ENCODE results near the gene CST8.

DNA sequence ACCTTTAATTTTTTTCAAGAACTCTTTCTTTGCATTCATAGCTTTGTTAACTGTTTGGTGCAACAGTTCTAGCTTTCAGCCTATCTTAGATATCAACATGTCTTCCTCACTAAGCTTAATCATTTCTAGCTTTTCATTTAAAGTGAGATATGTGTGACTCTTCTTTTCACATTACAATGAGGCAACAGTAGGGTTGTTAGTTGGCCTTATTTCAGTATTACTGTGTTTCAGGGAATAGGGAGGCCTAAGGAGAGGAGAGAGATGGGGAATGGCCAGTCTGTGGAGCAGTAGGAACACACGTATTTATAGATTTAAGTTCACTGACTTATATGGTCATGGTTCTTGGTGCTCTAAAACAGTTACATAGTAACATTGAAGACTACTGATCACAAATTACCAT is 41.6 kb downstream of the CST8 start:
- TF ChIP-seq, protein P1, sequence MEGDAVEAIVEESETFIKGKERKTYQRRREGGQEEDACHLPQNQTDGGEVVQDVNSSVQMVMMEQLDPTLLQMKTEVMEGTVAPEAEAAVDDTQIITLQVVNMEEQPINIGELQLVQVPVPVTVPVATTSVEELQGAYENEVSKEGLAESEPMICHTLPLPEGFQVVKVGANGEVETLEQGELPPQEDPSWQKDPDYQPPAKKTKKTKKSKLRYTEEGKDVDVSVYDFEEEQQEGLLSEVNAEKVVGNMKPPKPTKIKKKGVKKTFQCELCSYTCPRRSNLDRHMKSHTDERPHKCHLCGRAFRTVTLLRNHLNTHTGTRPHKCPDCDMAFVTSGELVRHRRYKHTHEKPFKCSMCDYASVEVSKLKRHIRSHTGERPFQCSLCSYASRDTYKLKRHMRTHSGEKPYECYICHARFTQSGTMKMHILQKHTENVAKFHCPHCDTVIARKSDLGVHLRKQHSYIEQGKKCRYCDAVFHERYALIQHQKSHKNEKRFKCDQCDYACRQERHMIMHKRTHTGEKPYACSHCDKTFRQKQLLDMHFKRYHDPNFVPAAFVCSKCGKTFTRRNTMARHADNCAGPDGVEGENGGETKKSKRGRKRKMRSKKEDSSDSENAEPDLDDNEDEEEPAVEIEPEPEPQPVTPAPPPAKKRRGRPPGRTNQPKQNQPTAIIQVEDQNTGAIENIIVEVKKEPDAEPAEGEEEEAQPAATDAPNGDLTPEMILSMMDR (optimal IDR thresholded peaks at IDR 0.05 in 1 of 3, IDR thresholded peaks at IDR 0.05 in 1 of 3, conservative IDR thresholded peaks at IDR 0.05 in 1 of 3; ENCODE audit: extremely low read depth in 1 of 3, insufficient read depth in 2 of 3, low read length in 3 of 3), result no peak
- TF ChIP-seq EZH2 (IDR thresholded peaks at IDR 0.05; ENCODE audit: low read length), result no peak

Measured in keratinocyte (primary cell).